Fibroblast of lung (primary cell): ENCODE measurements around the gene NEAT1.

ENCODE experiments used
- EZH2 ChIP-seq: IDR thresholded peaks from 2 replicates; pipeline ENCODE4 v1.5.1; 2012; ENCODE audit warnings: low read length, control low read depth, mild to moderate bottlenecking; ENCODE audit errors: missing control alignments
- TF ChIP-seq, protein P1 (sequence below), 2 donors: IDR thresholded peaks in 1 of 2; conservative IDR thresholded peaks in 1 of 2; 1 replicate in 1 of 2; 2 replicates in 1 of 2; pipeline ENCODE4 v1.5.1; 2011 to 2012; ENCODE audit warnings: low read length in 2 of 2, control low read depth in 1 of 2, inconsistent platforms in 1 of 2, low read depth in 1 of 2, mild to moderate bottlenecking in 1 of 2

DNA sequence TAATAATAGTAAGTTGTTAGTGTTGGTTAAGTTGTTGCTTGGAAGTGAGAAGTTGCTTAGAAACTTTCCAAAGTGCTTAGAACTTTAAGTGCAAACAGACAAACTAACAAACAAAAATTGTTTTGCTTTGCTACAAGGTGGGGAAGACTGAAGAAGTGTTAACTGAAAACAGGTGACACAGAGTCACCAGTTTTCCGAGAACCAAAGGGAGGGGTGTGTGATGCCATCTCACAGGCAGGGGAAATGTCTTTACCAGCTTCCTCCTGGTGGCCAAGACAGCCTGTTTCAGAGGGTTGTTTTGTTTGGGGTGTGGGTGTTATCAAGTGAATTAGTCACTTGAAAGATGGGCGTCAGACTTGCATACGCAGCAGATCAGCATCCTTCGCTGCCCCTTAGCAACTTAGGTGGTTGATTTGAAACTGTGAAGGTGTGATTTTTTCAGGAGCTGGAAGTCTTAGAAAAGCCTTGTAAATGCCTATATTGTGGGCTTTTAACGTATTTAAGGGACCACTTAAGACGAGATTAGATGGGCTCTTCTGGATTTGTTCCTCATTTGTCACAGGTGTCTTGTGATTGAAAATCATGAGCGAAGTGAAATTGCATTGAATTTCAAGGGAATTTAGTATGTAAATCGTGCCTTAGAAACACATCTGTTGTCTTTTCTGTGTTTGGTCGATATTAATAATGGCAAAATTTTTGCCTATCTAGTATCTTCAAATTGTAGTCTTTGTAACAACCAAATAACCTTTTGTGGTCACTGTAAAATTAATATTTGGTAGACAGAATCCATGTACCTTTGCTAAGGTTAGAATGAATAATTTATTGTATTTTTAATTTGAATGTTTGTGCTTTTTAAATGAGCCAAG, 2.7 kb downstream of the NEAT1 start:
- TF ChIP-seq, protein P1, sequence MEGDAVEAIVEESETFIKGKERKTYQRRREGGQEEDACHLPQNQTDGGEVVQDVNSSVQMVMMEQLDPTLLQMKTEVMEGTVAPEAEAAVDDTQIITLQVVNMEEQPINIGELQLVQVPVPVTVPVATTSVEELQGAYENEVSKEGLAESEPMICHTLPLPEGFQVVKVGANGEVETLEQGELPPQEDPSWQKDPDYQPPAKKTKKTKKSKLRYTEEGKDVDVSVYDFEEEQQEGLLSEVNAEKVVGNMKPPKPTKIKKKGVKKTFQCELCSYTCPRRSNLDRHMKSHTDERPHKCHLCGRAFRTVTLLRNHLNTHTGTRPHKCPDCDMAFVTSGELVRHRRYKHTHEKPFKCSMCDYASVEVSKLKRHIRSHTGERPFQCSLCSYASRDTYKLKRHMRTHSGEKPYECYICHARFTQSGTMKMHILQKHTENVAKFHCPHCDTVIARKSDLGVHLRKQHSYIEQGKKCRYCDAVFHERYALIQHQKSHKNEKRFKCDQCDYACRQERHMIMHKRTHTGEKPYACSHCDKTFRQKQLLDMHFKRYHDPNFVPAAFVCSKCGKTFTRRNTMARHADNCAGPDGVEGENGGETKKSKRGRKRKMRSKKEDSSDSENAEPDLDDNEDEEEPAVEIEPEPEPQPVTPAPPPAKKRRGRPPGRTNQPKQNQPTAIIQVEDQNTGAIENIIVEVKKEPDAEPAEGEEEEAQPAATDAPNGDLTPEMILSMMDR (conservative IDR thresholded peaks at IDR 0.05 in 1 of 2, IDR thresholded peaks at IDR 0.05 in 1 of 2; ENCODE audit: low read depth in 1 of 2, low read length in 2 of 2) = peak in 1 of 2 donors; percentile 1
- no peak for TF ChIP-seq EZH2
